Activated naive CD4-positive, alpha-beta T cell treated with anti-CD3 and anti-CD28 coated beads, Interleukin-2, amount 10 ng/mL, durations not matched to agents 7 days and 5 days (primary cell): Measurements from ENCODE around the gene AGTRAP.

Experiments used
- CTCF ChIA-PET: fragments of 350-600 bp; sonication (Branson Sonifier 250); formaldehyde crosslinking; loops from one replicate; lab custom pipeline; 2021; ENCODE audit warnings: antibody characterized with exemption; lab: Charles Lee
- DNase-seq: peaks from one replicate; pipeline ENCODE4 v3.0.0-alpha.2; 2020
- H3K27ac Mint-ChIP-seq: one replicate; pipeline ENCODE4 v1.8.0; 2021; ENCODE audit warnings: mild to moderate bottlenecking, moderate library complexity, mixed read lengths
- H3K27me3 Mint-ChIP-seq: one replicate; pipeline ENCODE4 v1.8.0; 2021; ENCODE audit warnings: mild to moderate bottlenecking, mixed read lengths
- H3K36me3 Mint-ChIP-seq: one replicate; pipeline ENCODE4 v1.8.0; 2021; ENCODE audit warnings: mixed read lengths
- H3K4me1 Mint-ChIP-seq: one replicate; pipeline ENCODE4 v1.8.0; 2021; ENCODE audit warnings: mixed read lengths
- H3K4me3 Mint-ChIP-seq: one replicate; pipeline ENCODE4 v1.8.0; 2021; ENCODE audit warnings: mild to moderate bottlenecking, moderate library complexity, mixed read lengths
- H3K9me3 Mint-ChIP-seq: one replicate; pipeline ENCODE4 v1.8.0; 2021; ENCODE audit warnings: mixed read lengths

AGTRAP gene

DNA sequence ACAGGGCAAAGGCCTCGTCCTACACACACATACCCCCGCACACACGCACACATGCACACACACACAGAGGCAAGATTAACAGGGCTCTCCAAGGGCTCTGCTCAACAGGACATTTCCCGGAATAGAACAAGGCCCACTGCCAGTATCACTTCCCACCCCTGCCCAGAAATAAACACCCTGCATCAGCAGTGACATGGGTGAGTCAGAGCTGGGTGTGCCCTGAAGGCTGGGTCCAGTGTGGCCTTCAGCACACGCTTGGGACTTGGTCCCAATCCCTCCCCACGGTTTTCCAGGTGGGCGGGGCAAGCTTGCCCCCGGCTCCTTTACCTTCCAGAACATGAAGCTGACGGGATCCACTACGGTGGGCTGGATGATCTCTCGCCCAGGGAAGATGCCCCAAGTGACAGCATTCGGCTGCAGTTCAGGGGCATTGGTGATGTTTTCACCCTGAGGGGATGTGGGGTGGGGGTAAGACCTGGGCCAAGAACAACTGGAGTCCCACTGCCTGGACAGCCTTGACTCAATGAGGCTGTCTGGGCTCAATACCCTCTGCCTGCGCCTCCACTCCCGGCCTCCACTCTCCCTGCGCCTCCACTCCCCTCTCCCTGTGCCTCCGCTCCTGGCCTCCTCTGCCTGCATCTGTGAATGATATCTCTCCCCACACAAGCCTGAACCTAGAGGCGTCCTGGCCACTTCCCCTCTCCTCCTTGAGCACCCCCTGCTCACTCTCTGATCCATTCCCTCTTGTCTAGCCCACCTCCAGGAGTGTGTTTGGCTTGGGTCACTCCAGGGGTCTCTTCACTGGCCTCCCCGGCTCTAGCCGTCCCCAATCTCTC lies 55.2 kb downstream of the AGTRAP start:
- no peaks in the 10 kb centered on the region for H3K9me3 Mint-ChIP-seq
- H3K27me3 Mint-ChIP-seq, result no peaks in the 10 kb centered on the region
- CTCF ChIA-PET, result no interaction called here
- H3K36me3 Mint-ChIP-seq, result peaks cover 8% of the 10 kb centered on the region
- peak overlapping the region; percentile 5 for H3K27ac Mint-ChIP-seq
- no peak for DNase-seq
- no peak overlapping the region for H3K4me3 Mint-ChIP-seq
- H3K4me1 Mint-ChIP-seq, result no peaks in the 10 kb centered on the region

DNA sequence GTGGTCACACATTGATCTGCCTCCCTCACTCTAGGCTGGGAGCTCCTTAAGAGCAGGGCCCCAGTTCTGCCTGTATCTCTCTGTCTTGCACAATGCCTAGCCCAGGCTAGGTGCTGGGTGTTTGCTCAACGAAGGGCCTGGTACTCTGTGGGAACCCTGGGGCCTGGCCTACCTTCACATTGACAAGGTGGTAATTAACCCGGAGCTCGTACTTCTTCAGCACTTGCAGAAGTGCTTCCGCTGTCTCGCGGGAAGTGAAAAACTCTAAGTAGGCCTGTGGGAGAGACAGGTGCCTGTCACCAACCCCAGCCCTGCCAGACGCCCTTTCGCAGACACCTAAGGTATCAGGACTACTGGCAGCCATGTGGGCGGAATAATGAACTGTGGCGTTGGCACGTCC lies 56.2 kb downstream of the AGTRAP start:
- Mint-ChIP-seq H3K4me1 (no peaks in the 10 kb centered on the region), H3K36me3 (peaks cover 11% of the 10 kb centered on the region), H3K9me3 (no peaks in the 10 kb centered on the region), H3K4me3 (no peak overlapping the region), H3K27me3 (no peaks in the 10 kb centered on the region), H3K27ac (peak overlapping the region; percentile 9)
- CTCF ChIA-PET, result no interaction called here
- DNase-seq, result no peak

DNA sequence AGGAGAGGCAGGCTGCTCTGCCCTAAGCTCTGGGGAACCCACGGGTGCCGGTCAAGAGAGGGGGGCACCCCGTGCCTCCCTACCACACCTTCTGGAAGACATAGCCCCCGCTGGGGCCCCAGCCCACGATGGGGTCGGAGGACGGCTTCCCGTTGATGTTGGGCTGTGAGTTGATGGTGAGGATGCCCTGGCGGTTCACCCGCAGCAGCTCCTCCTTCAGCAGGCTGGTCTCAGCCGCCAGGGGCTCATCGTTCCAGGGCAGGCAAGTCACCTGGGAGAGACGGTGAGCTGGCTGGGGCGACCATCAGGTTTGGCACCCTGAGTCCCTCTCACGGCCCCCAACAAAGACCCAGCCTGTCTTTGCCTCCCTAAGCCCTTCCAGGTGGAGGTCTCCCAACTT lies 57.9 kb downstream of the AGTRAP start:
- H3K4me3 Mint-ChIP-seq, result no peak overlapping the region
- DNase-seq, result no peak
- H3K4me1 Mint-ChIP-seq, result no peaks in the 10 kb centered on the region
- H3K27me3 Mint-ChIP-seq, result no peaks in the 10 kb centered on the region
- no peak overlapping the region for H3K27ac Mint-ChIP-seq
- H3K9me3 Mint-ChIP-seq, result no peaks in the 10 kb centered on the region
- CTCF ChIA-PET, result interaction anchor here (2.3 kb wide), 1 partner anchor 9 kb away, joined by 7 read pairs; no protein-coding TSS in a partner anchor
- peaks cover 11% of the 10 kb centered on the region for H3K36me3 Mint-ChIP-seq

DNA sequence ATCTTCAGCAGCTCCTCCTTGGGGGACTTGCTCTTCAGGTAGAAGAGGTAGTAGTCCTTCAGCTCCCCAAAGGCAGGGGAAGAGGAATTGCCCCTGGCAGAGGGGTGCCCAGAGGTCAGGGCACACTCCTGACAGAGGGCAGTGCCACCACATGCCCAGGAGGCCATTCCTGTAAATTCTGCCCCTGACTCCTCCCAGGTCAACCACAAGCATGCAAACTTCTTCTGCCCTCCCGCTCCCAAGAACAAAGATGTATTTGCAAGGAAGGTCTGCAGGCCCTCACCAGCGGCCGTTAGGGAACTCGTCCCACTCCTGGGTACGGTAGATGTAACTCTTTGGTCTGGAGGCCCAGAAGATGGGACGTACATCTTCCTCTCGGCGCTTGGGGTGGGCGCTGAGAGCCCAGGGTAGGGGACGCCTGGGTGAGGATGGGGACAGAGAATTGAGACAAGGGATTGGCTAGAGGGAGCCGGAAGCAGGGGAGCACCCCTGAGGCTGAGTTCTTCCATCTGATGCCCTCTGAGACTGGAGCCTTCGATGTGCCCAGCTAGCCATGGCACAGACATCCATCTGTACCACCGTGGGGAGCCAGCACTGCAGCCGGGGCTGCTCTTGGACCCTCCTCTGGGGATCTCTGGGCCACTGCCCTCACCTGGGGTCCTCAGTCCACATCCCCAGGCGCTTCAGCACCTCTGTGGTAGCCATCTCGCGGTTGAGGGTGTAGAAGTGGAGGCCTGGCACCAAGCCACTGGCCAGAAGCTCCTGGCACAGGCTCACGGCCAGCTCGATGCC lies 58.7 kb downstream of the AGTRAP start:
- no peak for DNase-seq
- Mint-ChIP-seq H3K9me3 (no peaks in the 10 kb centered on the region), H3K4me1 (no peaks in the 10 kb centered on the region), H3K4me3 (no peak overlapping the region), H3K36me3 (peaks cover 13% of the 10 kb centered on the region), H3K27me3 (no peaks in the 10 kb centered on the region), H3K27ac (no peak overlapping the region)
- CTCF ChIA-PET, result interaction anchor here (0.8 to 2.3 kb wide), 2 partner anchors 7 to 10 kb away, joined by 3 to 7 read pairs; no protein-coding TSS in a partner anchor

DNA sequence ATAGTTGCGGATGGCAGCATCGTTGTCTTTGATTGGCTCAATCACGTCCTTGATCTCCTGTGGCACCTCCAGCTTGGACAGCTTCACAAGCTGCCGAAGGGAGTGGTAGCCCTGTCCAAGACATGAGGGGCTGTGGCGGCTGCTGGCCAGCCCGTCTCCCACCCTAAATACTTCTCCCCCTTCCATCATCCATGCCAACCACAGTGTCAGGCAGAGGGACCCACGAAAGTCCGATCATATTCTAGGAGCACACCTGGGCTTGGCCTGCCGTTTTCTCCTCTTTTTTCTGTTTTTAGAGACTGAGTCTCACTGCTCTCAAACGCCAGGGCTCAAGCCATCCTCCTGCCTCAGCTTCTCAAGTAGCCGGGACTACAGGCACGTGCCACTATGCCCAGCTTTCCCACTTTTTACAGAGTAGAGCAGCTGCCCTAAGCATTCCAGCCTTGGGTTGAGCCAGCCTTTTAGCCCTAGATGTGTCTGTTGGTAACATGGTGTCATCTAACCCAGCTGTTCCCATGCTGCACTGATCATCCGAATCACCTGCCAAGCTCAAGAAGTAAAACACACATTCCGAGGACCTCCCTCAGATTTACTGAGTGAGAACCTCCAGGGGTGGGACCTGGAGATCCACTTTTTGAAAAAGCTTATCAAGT lies 59.4 kb downstream of the AGTRAP start:
- no peak overlapping the region for H3K4me3 Mint-ChIP-seq
- DNase-seq, result no peak
- no peaks in the 10 kb centered on the region for H3K4me1 Mint-ChIP-seq
- peaks cover 17% of the 10 kb centered on the region for H3K36me3 Mint-ChIP-seq
- CTCF ChIA-PET, result interaction anchor here (0.8 to 2.3 kb wide), 2 partner anchors 8 to 10 kb away, joined by 3 to 7 read pairs; no protein-coding TSS in a partner anchor
- no peak overlapping the region for H3K27ac Mint-ChIP-seq
- no peaks in the 10 kb centered on the region for H3K9me3 Mint-ChIP-seq
- no peaks in the 10 kb centered on the region for H3K27me3 Mint-ChIP-seq

DNA sequence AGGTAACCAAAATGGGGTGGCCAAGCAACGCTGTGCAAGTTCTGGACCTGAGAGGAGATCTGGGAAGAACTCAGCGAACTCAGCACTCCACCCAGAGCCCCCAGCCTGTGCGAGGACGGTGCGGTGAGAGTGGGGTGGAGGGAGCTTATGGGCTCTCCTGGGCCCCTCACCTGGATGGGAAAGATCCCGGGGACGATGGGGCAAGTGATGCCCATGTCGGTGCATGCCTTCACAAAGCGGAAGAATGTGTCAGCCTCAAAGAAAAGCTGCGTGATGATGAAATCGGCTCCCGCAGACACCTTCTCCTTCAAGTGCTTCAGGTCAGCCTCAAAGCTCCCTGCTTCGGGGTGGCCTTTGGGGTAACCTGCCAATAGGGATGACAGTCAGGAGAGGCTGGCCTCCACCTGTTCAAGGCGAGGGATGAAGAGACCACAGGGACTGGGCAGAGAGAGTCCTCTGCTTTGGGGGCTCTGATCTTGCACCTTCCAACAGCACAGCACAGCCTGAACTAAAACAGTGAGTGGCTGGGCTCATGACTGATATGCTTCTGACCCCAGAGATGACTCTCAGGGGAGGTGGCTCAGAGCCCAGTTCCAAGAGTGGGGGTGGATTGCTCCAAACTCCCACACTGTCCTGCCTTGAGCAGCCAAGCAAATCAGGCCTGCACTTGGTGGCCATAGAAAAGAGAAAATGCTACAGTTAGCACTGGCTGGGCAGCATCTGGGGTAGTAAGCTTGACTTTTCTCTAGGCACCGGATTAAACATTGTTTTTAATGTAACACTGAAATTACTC lies 60.3 kb downstream of the AGTRAP start:
- CTCF ChIA-PET, result interaction anchor here (2.3 kb wide), 1 partner anchor 11 kb away, joined by 7 read pairs; no protein-coding TSS in a partner anchor
- Mint-ChIP-seq H3K4me3 (no peak overlapping the region), H3K27me3 (no peaks in the 10 kb centered on the region), H3K27ac (no peak overlapping the region), H3K36me3 (peaks cover 25% of the 10 kb centered on the region), H3K9me3 (no peaks in the 10 kb centered on the region), H3K4me1 (no peaks in the 10 kb centered on the region)
- DNase-seq, result no peak

DNA sequence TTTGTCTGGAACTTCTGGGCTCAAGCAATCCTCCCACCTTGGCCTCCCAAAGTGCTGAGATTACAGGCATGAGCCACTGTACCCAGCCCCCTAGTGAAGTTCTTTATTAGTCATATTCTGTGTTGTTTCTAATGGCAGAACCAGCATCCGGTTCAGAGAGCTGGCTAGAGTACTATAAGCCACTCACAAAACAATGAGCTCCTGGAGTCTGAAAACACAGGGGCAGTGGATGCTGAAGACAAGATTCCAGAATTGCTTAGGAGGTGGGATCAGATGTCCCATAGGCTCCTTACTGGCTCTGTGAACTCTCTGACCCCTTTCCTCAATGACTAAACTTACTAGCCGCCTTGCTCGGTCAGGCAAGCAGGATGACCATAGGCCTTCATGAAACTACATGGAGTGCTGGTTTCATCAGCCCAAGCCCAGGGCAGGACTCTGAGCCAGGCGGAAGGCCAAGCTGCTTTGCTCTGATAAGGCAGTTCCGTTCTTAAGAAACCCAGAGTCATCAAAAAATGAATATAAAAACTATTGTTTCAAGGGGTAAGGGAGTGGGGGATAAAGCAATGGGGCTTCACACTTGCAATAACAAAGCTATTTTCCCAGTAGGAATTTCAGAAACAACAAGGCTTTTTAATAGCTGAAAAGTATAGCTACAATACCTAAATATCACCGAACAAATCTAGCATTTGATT lies 61.7 kb downstream of the AGTRAP start:
- no peak for DNase-seq
- Mint-ChIP-seq H3K27ac (no peak overlapping the region), H3K27me3 (no peaks in the 10 kb centered on the region), H3K9me3 (no peaks in the 10 kb centered on the region), H3K4me3 (no peak overlapping the region), H3K4me1 (peaks cover 11% of the 10 kb centered on the region), H3K36me3 (peaks cover 31% of the 10 kb centered on the region)
- CTCF ChIA-PET, result interaction anchor here (1.0 to 1.3 kb wide), 2 partner anchors 12 to 110 kb away, joined by 3 to 4 read pairs; no protein-coding TSS in a partner anchor

DNA sequence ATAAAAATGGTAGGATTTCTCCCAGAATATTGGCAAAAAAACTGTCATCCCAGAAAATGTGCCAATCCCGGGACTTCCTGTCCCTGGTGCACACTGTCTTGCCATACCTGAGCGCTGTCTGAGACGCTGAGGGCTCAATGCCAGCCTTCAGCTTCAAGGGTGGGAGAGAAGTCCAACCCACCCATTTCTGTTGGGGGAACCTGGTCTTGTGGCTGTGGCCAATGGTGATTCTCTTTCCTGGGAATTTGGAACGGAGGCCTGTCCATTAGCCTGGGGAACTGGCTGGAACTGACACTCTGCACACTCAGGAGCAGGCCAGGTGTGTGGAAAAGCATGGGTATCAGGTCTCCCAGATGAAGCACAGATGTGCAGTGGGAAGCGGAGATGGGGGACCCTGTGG lies 63.2 kb downstream of the AGTRAP start:
- Mint-ChIP-seq H3K36me3 (peaks cover 36% of the 10 kb centered on the region), H3K4me3 (no peak overlapping the region), H3K9me3 (no peaks in the 10 kb centered on the region), H3K27ac (no peak overlapping the region), H3K4me1 (peaks cover 25% of the 10 kb centered on the region), H3K27me3 (no peaks in the 10 kb centered on the region)
- CTCF ChIA-PET, result no interaction called here
- no peak for DNase-seq

DNA sequence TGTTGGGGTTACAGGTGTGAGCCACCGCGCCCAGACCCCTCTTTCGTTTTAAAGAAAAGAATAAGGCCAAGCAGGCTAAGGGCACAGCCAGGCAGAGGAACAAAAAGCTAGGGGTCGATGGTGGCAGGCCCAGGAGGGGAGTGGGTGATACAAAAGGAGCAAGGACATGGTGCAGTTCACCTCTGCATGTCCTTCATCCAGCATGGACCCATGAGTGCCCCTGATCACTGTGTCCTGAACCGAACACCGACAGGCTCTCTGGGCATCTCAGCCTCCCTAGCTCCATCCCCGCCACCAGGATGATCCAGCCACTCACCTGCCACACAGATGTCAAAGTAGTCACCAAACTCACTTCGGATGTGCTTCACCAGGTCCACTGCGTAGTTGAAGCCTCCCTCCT lies 64.0 kb downstream of the AGTRAP start:
- Mint-ChIP-seq H3K36me3 (peaks cover 36% of the 10 kb centered on the region), H3K4me1 (peaks cover 32% of the 10 kb centered on the region), H3K9me3 (no peaks in the 10 kb centered on the region), H3K27me3 (no peaks in the 10 kb centered on the region), H3K27ac (no peak overlapping the region), H3K4me3 (no peak overlapping the region)
- no peak for DNase-seq
- CTCF ChIA-PET, result no interaction called here

DNA sequence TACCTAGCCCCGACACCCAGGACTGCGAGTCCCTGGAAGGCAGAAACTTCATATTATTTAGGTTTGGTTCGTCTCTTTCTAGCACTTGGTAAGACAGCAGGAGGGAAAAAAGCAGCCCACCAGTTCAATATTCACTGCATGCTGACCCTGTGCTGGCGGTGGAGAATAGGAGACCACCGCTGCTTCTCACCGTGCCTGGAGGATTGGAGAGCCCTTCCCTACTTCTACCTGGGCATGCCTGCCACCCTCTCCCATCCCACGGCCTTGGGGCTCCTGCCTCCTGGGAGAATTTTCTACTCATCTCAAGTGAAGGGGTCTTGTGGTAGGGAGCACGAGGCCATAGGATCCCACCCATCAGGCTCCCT lies 64.4 kb downstream of the AGTRAP start:
- Mint-ChIP-seq H3K9me3 (no peaks in the 10 kb centered on the region), H3K4me1 (peaks cover 36% of the 10 kb centered on the region), H3K27ac (no peak overlapping the region), H3K27me3 (no peaks in the 10 kb centered on the region), H3K4me3 (no peak overlapping the region), H3K36me3 (peaks cover 33% of the 10 kb centered on the region)
- CTCF ChIA-PET, result no interaction called here
- DNase-seq, result no peak
